GM21717 (cell line): Measurements from ENCODE around the gene ARL4C.
"Not testable (repeated sequence)": the region's sequence is repeated elsewhere in the genome, so short reads cannot be mapped to it uniquely, and the experiment has no call there.

ENCODE experiments used
- ATAC-seq: cut with Tn5 transposase; IDR thresholded peaks from one replicate; pipeline ENCODE4 v1.9.1; 2021; ENCODE audit warnings: mild to moderate bottlenecking, moderate library complexity; ENCODE audit not compliant: unreplicated experiment

The ARL4C gene

DNA sequence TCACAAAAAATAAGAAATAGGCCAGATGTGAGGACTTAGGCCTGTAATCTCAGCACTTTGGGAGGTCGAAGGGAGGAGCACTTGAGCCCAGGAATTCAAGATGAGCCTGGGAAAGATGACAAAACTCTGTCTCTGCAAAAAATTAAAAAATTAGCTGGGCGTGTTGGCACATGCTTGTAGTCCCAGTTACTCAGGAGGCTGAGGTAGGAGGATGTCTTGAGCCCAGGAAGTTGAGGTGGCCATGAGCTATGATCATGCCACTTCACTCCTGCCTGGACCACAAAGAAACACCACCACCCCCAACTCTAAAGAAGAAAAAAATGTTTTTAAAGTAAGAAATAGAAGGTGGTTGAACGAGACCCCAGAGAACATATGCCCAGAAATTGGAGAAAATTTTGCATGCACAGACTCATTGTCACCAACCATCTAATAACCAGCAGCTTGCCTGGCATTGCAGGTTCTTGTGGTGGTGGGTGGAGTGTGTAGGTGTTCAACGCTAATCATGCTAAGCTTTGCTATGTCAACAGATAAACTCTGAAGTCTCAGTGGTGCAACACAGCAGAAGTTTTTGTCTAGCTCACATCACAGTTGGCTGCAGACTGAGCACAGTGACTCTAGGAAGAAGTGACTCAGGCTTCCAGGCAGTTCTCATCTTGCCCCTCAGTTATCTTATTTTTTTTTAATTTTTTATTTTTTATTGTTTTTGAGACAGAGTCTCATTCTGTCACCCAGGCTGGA is 18.6 kb downstream of the ARL4C start:
- no peak for ATAC-seq

DNA sequence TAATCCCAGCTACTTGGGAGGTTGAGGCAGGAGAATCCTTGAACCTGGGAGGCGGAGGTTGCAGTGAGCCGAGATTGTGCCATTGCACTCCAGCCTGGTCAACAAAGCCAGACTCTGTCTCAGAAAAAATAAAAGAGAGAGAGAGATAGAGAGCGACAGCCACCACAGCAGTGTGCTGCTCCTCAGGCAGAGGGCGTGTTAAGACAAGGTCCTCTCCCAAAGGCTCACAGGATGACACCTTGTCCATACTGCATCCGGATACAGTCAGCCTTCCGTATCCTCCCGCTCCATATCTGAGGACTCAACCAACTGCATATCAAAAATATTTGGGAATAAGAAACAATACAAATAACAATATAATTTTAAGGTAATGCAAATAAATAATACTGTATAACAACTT is 20.1 kb downstream of the ARL4C start:
- ATAC-seq = no peak

DNA sequence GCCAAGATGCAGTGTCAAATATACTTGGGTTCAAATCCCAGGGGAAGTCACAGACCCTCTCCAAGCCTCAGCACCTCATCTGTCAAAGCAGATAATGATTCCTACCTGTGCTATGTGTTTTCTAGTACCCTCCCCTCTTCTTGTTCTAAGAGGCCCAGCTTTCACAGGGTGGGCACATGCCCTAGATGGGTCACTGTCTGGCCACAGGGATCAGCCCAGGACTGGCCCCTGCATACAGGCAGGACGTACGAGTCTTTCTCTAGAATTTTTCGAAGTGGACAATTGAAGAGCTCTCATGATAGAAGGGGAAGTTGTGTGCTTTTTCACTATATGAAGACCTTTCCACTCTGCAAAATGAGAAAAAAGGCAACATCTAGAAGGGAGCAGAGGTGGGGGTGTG is 22.2 kb downstream of the ARL4C start:
- no peak for ATAC-seq

DNA sequence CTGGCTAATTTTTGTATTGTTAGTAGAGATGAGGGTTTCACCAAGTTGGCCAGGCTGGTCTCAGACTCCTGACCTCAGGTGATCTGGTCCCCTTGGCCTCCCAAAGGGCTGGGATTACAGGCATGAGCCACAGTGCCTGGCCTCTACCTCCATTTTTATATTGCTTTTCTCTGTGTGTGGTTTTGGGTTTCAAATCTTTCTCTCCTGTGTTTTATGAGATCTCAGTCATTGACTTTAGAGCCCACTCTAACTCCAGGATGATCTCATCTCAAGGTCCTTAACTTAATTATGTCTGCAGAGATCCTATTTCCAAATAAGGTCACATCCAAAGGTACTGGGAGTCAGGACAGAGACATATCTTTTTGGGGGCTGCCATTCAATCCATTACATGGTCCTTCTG is 24.7 kb downstream of the ARL4C start:
- no peak for ATAC-seq

DNA sequence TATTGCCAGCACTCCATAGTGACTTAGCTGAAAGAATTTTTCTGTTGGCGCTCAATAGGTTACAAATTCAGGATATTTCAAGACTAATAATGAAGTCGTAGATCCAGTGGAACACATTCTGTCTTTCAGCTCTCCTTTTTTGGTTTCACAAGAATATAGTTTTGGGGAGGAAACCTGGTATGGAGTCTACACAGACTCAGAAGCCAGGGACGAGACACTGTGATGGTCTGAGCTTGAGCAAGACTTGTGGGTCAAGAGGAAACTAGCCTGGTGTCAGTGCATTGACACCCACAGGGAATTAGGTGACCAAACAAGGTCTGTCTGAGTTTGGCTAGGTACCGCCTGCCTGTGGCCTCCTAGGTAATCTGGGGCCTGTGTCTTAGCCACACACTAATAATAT is 26.9 kb downstream of the ARL4C start:
- ATAC-seq = no peak

DNA sequence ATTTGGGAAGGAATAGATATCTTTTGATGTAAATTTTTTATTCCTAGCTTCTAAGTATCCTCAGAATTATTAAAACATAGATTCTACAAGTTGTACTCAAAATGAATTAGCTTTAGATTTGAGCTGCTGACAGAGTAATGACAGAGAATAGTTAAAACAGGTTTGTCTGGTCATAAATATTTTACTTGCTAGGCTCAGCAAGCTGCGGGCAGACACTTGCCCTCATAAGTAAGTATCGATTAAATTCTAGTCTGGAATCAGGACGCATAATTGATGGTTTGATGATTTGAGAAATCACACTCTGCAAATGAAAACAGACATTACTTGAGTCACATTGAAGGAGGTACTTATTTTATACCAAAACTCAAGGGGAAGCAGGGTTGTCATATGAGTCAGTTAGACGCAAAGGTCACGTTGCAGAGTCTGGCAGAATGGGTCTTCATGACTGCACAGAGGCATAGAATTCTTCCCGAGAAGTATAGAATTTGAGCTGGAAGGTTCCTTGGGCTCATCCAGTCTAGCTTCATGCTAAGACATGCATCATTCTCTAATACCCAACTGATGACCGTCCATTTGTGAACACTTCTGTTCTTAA is 27.5 kb downstream of the ARL4C start:
- no peak for ATAC-seq

DNA sequence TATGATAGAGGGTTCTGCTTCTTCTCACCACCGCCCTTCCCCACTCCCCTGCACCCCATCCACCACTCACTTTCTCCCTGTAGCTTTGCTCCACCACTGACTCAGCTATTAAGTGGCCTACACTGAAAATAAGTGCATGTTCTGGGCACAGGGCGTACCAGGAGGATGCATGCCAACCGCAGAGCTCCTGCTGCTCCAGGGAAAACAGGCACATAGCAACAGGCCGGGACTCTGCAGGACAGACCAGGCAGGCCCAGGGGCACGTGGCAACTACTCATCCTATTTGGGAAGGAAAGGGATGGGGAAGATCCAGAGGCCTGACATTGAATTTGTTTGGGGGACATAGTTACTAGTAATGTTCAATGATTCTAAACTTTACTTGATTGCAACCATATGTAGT is 28.4 kb downstream of the ARL4C start:
- ATAC-seq = no peak

DNA sequence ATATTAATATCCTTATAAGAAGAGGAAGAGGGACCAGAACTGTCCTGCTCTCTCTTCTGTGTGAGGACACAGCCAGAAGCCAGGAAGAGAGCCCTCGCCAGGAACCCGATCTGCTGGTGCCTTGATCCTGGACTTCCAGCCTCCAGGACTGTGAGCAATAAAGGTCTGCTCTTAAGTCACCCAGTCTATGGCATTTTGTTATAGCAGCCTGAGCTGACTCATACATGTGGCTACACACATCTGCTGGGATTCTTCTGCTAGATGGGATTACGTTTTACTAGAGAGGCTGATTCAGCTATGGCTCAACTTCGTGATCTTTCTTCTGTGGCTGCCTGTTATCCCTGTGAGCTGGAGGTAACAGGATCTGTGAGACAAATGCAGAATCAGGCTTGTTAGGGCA is 29.6 kb downstream of the ARL4C start:
- ATAC-seq = no peak

DNA sequence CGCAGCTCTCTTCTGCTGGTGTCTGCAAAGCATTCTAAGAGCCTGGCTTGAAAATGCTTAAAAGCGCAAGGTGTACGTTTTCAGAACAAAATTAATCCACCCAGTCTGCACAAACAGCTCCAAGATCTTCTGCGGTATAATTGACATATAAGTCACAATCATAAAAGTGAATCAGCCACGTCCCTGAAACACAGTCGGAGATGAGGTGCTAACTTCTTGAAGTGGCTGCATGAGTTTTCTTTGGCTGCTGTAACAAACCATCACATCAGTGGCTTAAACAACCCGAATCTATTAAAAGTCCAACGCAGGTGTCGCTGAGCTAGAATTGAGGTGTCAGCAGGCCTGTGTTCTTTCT is 32.6 kb downstream of the ARL4C start:
- no peak for ATAC-seq

DNA sequence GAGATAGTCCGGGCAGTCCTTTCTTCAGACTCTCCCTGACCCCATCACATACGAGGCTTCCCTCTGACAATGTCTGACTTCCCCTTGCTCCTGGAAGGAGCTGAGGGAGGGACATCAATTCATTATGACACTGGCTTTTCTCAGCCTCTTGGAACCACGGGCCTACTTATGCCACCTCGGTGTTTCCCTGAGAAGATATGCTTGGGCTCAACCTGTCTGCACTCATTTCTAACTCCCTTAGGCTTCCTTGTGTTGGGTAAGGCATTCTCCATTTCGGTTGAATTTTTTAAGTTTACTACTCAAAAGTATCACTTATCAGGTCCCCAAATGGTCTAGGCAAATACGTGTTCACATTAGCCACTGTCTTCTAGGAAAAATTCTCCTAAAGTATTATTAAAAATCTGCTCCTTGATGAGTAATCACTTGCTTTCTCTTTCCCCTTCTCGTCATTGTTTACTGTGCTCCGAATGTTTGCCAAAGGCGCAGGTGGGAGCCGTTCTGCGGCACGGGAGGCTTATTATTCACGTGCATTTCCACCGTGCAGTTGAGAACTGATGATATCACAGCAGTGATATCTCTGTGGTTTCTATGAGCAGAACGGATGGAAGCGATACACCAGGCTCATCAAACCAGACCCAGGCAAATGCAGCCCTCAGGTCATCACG is 33.1 kb downstream of the ARL4C start:
- ATAC-seq = no peak

DNA sequence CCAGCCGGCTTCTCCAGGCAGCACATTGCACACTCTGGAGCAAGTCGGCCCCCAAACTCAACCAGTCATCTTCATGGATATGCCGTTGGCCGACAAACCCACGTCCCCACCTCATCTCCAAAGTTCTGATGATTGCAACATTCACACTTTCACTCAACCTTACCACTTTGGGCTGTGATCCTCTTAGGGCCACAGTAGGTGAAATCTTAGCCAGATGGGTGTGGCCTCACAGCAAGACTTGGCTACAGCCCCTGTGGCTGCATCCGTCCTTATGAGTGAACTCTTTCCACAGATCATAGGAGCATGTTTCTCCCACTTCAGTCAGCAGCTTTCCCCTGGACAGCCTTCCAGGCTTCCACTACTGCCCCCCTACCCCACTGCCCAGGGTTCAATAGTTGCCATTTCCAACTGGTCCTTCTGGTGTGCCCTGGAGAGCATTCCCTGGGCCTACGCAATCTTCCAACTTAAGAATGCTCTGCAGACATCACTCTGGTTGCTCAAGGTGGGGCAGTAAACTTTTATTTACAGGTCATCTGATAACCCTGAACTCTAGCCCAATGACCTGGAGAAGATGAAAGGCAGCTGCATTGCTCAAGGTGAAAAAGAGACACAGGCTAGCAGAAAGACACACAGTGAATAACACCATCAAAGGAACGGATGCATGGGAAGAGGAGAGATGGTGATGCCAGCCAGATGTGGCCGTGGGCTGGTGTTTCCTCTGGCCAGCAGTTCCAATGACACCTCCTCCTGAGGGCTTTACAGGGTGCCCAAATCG is 34.5 kb downstream of the ARL4C start:
- ATAC-seq = no peak

DNA sequence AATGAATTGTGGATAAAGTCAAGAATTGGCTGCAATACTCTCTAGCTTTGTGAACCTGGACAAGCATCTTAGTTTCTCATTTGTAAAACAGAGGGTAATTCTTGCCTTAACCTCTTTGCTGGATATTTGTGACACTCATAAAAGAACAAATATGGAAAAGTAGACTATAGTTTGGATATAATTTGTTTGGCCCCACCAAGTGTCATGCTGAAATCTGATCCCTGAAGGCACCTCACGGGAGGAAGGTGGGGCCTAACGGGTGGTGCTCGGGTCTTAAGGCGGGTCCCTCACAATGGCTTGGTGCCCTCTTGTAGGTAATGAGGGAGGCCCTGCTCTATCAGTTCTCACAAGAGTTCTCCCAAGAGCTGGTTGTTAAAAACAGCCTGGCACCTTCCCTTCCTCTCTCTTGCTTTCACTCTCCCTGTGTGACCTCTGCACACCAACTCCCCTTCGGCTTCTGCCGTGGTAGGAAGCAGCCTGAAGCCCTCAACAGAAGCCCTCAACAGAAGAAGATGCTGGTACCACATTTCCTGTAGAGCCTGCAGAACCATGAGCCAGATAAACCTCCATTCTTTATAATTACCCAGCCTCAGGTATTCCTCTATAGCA is 37.4 kb downstream of the ARL4C start:
- no peak for ATAC-seq

DNA sequence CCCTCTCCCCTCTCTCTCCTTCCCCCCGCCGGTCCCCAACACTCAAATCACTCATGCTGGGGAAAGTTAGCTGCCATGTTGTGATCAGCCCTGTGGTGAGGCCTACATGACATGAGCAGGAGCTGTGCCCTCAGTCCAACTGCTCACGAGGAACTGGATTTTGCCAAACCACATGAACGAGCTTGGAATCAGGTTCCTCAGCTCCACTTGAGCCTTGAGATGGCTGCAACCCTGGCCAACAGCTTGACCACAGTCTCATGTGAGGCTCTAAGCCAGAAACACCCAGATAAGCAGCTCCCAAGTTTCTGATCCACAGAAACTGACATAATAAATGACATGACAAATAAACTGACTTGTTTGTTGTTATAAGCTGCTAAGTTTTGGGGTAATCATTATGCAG is 38.4 kb downstream of the ARL4C start:
- no peak for ATAC-seq

DNA sequence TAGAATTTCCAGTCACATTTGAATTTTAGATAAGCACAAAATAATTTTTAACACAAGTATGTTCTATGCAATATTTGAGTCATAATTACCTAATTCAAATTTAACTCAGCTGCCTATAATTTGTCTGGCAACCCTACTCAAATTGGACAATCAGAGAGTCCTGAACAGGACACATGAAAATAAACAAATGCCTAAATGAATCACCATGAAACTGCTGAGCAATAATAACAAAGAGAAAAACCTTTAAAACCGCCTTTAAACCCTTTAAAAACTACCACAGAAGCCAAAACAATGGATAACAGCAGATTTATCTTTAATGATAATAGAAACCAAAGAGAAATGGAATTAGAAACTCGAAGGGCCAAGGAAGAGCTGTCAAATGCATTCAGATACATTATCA is 39.5 kb downstream of the ARL4C start:
- no peak for ATAC-seq

DNA sequence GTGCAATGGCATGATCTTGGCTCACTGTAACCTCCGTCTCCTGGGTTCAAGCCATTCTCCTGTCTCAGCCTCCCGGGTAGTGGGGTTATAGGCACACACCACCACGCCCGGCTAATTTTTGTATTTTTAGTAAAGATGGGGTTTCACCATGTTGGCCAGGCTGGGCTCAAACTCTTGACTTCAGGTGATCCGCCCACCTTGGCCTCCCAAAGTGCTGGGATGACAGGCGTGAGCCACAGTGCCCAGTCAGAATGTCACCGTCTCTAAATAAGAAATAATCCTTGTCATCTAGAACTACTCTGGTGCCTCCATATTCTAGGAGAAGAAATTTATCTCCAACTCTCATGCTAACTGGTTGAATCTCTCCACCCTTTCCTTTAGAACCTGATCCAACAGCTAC is 41.6 kb downstream of the ARL4C start:
- ATAC-seq = not testable (repeated sequence)

DNA sequence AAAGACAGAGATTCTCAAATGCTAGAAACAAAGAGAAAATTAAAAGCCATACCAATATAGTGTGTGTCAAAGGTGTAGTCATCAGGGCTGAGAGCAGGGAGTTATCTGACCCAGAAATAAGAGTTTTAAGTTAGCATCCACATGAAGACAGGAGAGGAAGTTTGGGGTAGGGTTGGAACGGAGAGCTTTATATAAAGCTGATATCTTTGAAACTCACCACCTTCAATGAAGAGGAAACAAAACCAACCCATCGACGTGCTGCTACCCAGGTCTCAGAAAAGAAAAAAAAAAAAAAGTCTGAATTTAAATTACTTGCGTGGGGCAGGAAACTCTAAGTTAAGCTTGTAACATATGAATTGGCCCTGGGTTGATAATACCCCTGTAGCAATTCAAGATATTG is 42.4 kb downstream of the ARL4C start:
- no peak for ATAC-seq

DNA sequence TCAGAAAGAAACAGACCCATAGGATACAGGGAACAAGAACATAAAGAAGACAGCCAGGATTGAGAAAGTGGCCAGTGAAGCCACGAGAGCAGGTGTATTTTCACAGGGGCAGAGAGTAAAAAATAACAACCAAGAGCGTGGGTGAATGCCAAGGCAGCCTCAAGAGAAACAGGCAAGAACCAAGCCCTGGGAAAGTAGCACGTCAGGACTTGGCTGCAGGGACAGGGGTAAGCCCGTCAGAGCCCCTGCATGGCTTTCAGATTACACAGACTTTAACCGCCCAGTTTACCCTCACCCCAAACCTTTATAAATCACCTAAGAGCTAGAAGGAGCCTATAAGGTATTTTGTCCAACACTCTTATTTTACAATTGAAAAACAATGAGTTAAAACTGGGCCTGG is 43.7 kb downstream of the ARL4C start:
- ATAC-seq = no peak

DNA sequence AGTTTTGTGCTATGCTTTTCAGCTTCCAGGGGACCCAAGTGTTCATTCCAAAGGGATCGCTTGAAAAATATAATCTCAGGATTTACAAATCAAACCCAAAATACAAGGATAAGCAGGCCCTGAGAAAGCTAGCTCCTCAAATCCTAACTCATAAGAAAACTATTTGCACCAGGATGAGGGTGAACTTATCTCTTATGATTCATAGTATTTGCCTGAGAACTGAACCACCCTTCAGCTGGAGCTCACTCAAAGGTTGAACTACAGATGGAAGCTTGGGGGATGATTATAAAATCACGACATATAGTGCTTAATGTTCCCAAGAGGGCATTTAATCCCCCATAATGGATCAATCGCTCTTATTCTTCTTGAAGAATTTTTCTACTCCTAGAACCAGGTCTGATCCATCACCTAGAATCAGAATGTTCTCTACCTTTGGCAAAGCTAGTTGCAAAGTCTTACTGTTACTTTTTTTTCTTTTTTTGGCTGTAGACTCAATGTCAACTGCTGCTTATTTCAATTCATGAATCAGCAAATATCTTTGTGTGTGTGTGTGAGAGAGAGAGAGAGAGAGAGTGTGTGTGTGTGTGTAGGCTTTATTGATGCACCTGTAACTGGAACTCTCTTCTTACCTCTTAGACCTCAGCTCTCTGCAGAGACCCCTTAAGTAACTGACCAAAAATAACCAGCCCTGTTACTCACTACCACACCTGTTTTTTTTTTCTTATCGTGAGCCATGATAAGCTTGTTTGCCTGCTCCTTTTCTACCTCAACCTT is 44.8 kb downstream of the ARL4C start:
- no peak for ATAC-seq

DNA sequence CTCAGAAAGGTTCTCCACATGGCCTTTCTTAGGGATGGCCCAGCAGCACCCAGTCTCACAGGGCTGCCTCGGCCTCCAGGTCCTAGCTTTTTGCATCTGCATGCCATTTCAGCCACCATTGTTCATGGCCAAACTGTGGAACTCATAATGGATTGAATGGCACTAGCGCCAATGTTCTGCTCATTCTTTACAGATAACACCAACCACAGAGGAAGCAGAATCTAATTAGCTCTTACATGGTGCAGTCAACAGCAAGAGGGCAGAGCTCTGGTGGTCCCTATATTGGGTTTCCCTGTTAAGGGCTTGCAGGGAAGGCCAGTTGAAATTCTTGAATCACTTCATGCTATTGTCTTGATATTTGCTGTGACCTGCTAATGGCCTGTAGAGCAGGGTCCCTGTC is 45.6 kb downstream of the ARL4C start:
- no peak for ATAC-seq

DNA sequence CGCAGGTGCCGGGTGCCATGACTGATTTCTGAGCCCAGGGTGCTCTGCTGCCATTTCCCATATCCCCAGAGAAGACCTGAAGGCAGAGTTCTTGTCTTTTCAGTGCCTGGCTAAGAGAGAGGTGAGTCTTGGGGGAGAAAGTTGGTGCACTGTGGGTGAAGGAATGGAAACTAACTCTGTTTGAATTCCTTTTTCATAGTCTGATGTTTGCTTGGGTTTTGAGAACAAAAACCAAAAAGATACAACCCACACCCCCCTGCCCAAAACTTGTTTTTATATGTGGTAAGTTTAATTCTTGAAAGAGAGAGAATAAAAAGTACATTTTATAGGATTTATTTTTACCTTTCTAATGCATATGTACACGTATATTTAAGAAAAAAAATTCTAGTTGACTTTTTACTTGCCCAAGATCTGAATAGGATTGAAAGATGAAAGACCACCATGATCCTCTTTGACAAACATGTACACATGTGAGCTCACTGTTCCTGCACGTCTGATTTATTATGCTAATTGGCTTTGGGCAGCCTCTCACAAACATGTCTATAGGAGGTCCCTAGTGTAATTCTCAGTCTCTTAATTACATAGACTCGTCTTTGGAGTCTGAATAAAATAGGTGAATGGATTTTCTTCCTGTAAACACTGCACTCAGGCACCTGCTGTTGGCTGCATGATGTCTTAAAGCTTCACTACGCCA is 46.3 kb downstream of the ARL4C start:
- no peak for ATAC-seq
